Measurements from ENCODE around the gene C18orf32.

C18orf32 gene

GRCh38 chr18:49481907-49482306 is 5.1 kb downstream of the C18orf32 start:
- peaks cover 9% of the 10 kb centered on the region for H3F3A ChIP-seq (ENCODE audit: control insufficient read depth, insufficient read depth)
- TF ChIP-seq CTCF (IDR thresholded peaks at IDR 0.05; ENCODE audit: low read depth, low read length, poor library complexity, severe bottlenecking) (no peak), EZH2phosphoT487 (IDR thresholded peaks at IDR 0.05; ENCODE audit: borderline replicate concordance, low read length) (no peak)
- no peak overlapping the region for H3K27ac ChIP-seq (ENCODE audit: low read depth, low read length)
- H3K79me2 ChIP-seq (ENCODE audit: control insufficient read depth, low read length), result peaks cover 33% of the 10 kb centered on the region
- peaks cover 51% of the 10 kb centered on the region for H3K36me3 ChIP-seq (ENCODE audit: control insufficient read depth, low read length)
- H3K4me2 ChIP-seq (ENCODE audit: low read length), result no peak overlapping the region
- H3K4me1 ChIP-seq (ENCODE audit: control insufficient read depth, low read length), result peaks cover 7% of the 10 kb centered on the region
- H3K4me3 ChIP-seq (ENCODE audit: low read length), result no peak overlapping the region
- no peaks in the 10 kb centered on the region for H3K9me2 ChIP-seq (replicated peaks; ENCODE audit: control insufficient read depth, low read length)
- no peaks in the 10 kb centered on the region for H4K20me1 ChIP-seq (ENCODE audit: control insufficient read depth, insufficient read depth, low read depth, low read length)
- no peaks in the 10 kb centered on the region for H3K27me3 ChIP-seq (ENCODE audit: control insufficient read depth, low read length)
- no peaks in the 10 kb centered on the region for H3K9me3 ChIP-seq (ENCODE audit: control insufficient read depth, insufficient read depth, low read length)

- peaks cover 48% of the 10 kb centered on the region for H3K36me3 ChIP-seq (ENCODE audit: control insufficient read depth, low read length)
Measured at GRCh38 chr18:49481317-49481716, 5.7 kb downstream of the C18orf32 start.

GRCh38 chr18:49479381-49480137 is 7.5 kb downstream of the C18orf32 start:
- Histone ChIP-seq H4K20me1 (ENCODE audit: control insufficient read depth, insufficient read depth, low read depth, low read length) (no peaks in the 10 kb centered on the region), H3K9me3 (ENCODE audit: control insufficient read depth, insufficient read depth, low read length) (no peaks in the 10 kb centered on the region), H3K9me2 (replicated peaks; ENCODE audit: control insufficient read depth, low read length) (no peaks in the 10 kb centered on the region), H3K79me2 (ENCODE audit: control insufficient read depth, low read length) (peaks cover 11% of the 10 kb centered on the region), H3K36me3 (ENCODE audit: control insufficient read depth, low read length) (peaks cover 45% of the 10 kb centered on the region), H3K4me3 (ENCODE audit: low read length) (no peak overlapping the region), H3K4me2 (ENCODE audit: low read length) (no peak overlapping the region), H3F3A (ENCODE audit: control insufficient read depth, insufficient read depth) (0 out of 2 replicates have a peak, but pooled peaks cover 4% of the 10 kb centered on the region), H3K4me1 (ENCODE audit: control insufficient read depth, low read length) (no peaks in the 10 kb centered on the region), H3K27ac (ENCODE audit: low read depth, low read length) (no peak overlapping the region), H3K27me3 (ENCODE audit: control insufficient read depth, low read length) (no peaks in the 10 kb centered on the region)
- TF ChIP-seq CTCF (IDR thresholded peaks at IDR 0.05; ENCODE audit: low read depth, low read length, poor library complexity, severe bottlenecking), result no peak
- TF ChIP-seq EZH2phosphoT487 (IDR thresholded peaks at IDR 0.05; ENCODE audit: borderline replicate concordance, low read length), result no peak

More at GRCh38 chr18:49481317-49481716, 5.7 kb downstream of the C18orf32 start:
- no peaks in the 10 kb centered on the region for H3K9me3 ChIP-seq (ENCODE audit: control insufficient read depth, insufficient read depth, low read length)
- peaks cover 5% of the 10 kb centered on the region; the same call in 1 of the 2 replicates for H3F3A ChIP-seq (ENCODE audit: control insufficient read depth, insufficient read depth)
- no peaks in the 10 kb centered on the region for H3K27me3 ChIP-seq (ENCODE audit: control insufficient read depth, low read length)
- H3K27ac ChIP-seq (ENCODE audit: low read depth, low read length), result no peak overlapping the region
- no peak overlapping the region for H3K4me3 ChIP-seq (ENCODE audit: low read length)
- H3K4me1 ChIP-seq (ENCODE audit: control insufficient read depth, low read length), result peaks cover 7% of the 10 kb centered on the region
- TF ChIP-seq EZH2phosphoT487 (IDR thresholded peaks at IDR 0.05; ENCODE audit: borderline replicate concordance, low read length), result no peak
- TF ChIP-seq CTCF (IDR thresholded peaks at IDR 0.05; ENCODE audit: low read depth, low read length, poor library complexity, severe bottlenecking), result no peak
- H3K79me2 ChIP-seq (ENCODE audit: control insufficient read depth, low read length), result peaks cover 29% of the 10 kb centered on the region
- H3K9me2 ChIP-seq (replicated peaks; ENCODE audit: control insufficient read depth, low read length), result no peaks in the 10 kb centered on the region
- no peaks in the 10 kb centered on the region for H4K20me1 ChIP-seq (ENCODE audit: control insufficient read depth, insufficient read depth, low read depth, low read length)
- no peak overlapping the region for H3K4me2 ChIP-seq (ENCODE audit: low read length)

All from DOHH2 (cell line).